Tibial nerve (tissue), 4 donors: ENCODE data around the gene ATP1B1.

Source experiments
- EP300 ChIP-seq, 2 donors: sonication (generic); formaldehyde crosslinking; IDR thresholded peaks; one replicate each; pipeline ENCODE4 v1.6.1; 2017; ENCODE audit warnings: antibody characterized with exemption in 2 of 2, mild to moderate bottlenecking in 1 of 2
- POLR2A ChIP-seq, 2 donors: fragments of 450-650 bp; IDR thresholded peaks; one replicate each; pipeline ENCODE4 v1.6.1; 2017; ENCODE audit warnings: antibody characterized with exemption in 2 of 2, mild to moderate bottlenecking in 2 of 2, moderate library complexity in 2 of 2
- TF ChIP-seq, protein P1 (sequence below), 5 experiments: fragments of 200-600 bp in 3 of 5; fragments of 450-650 bp in 2 of 5; sonication (generic) in 3 of 5; IDR thresholded peaks; one replicate each; pipeline ENCODE4 v1.5.1; 2016 to 2019; ENCODE audit warnings: antibody characterized with exemption in 5 of 5, mild to moderate bottlenecking in 3 of 5, moderate library complexity in 2 of 5

DNA sequence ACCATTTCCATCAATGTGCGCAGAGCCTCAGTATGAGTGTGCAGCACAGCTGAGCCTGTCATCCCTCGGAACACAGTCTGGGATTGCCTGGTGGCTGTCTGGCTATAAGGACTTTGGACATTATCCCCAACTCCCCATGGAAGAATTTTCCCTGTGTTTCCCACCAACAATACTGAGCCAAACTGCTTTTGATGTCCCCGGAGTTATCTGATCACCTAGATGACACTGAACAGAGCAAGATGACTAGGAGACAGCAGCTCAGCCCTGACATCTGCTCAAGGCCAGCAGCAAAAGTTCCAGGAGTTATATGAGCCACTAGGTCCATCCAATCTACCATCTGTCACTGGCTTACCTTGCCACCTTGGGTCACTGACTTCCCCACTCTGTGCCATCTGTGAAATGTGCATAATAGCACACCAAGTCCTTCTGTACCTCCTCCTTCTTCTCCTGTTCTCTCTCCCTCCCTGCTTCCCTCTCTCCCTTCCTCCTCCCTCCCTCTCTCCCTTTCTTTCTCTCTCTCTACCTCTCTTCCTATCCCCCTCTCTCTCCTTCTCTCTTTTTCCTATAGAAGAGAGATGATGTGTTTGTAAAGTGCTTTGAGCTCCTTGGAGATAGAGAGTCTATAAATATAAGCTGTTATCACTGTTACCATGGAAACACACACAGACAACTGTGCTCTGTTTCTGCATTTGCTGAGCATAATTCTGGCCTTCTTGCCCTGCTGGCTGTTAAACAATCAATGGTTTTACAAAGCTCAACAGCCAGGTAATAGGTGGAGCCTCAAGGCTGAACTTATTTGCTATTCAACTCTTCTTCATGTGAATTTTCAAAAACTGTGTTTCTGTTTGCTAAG is 19.7 kb upstream of the ATP1B1 start:
- TF ChIP-seq, protein P1, sequence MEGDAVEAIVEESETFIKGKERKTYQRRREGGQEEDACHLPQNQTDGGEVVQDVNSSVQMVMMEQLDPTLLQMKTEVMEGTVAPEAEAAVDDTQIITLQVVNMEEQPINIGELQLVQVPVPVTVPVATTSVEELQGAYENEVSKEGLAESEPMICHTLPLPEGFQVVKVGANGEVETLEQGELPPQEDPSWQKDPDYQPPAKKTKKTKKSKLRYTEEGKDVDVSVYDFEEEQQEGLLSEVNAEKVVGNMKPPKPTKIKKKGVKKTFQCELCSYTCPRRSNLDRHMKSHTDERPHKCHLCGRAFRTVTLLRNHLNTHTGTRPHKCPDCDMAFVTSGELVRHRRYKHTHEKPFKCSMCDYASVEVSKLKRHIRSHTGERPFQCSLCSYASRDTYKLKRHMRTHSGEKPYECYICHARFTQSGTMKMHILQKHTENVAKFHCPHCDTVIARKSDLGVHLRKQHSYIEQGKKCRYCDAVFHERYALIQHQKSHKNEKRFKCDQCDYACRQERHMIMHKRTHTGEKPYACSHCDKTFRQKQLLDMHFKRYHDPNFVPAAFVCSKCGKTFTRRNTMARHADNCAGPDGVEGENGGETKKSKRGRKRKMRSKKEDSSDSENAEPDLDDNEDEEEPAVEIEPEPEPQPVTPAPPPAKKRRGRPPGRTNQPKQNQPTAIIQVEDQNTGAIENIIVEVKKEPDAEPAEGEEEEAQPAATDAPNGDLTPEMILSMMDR (IDR thresholded peaks at IDR 0.05), result no peak
- TF ChIP-seq EP300 (IDR thresholded peaks at IDR 0.05) (no peak), POLR2A (IDR thresholded peaks at IDR 0.05) (no peak)
